Kidney (tissue), 14 donors: Measurements from ENCODE around the gene PDCD11. TPM values are rescaled to one million over a fixed set of nuclear protein-coding genes. Genes with fewer than 3 reads are reported as not detected.

Source experiments
- DNase-seq, 5 donors: peaks; one replicate each; pipeline ENCODE4 v3.0.0-alpha.2; 2013 to 2020
- FAIRE-seq: peaks from 2 replicates; lab custom pipeline; 2012; peaks lifted over from hg19 to GRCh38; lab: Jason Lieb, UNC
- H3K27ac ChIP-seq, 2 donors: one replicate each; pipeline ENCODE4 v1.7.0; 2013; ENCODE audit warnings: low read depth in 2 of 2, low read length in 2 of 2, inconsistent platforms in 1 of 2
- H3K27me3 ChIP-seq: one replicate; pipeline ENCODE4 v1.7.1; 2013; ENCODE audit warnings: low read length, inconsistent platforms; ENCODE audit not compliant: control insufficient read depth, insufficient read depth
- H3K36me3 ChIP-seq, 3 donors: one replicate each; pipeline versions ENCODE4 v1.7.0 to v1.7.1; 2013; ENCODE audit warnings: low read length in 3 of 3, control low read depth in 1 of 3, inconsistent platforms in 1 of 3; ENCODE audit not compliant: insufficient read depth in 3 of 3, control insufficient read depth in 2 of 3
- H3K4me1 ChIP-seq, 3 donors: one replicate each; pipeline versions ENCODE4 v1.7.0 to v1.7.1; 2013; ENCODE audit warnings: low read length in 3 of 3, inconsistent platforms in 1 of 3, low read depth in 1 of 3; ENCODE audit not compliant: control insufficient read depth in 2 of 3, insufficient read depth in 2 of 3
- H3K4me3 ChIP-seq, 3 donors: one replicate each; pipeline versions ENCODE4 v1.7.0 to v1.8.1; 2013; ENCODE audit warnings: low read length in 3 of 3, control low read depth in 1 of 3, inconsistent platforms in 1 of 3
- H3K9ac ChIP-seq, 3 donors: one replicate each; pipeline versions ENCODE4 v1.7.0 to v1.7.1; 2013; ENCODE audit warnings: low read length in 3 of 3, control low read depth in 1 of 3, inconsistent platforms in 1 of 3
- H3K9me3 ChIP-seq, 3 donors: one replicate each; pipeline versions ENCODE4 v1.7.0 to v1.7.1; 2013; ENCODE audit warnings: low read length in 3 of 3, control low read depth in 1 of 3, inconsistent platforms in 1 of 3; ENCODE audit not compliant: control insufficient read depth in 2 of 3, insufficient read depth in 1 of 3
- CTCF ChIP-seq: IDR thresholded peaks from 3 replicates; pipeline ENCODE4 v1.5.1; 2012; ENCODE audit warnings: mild to moderate bottlenecking, moderate library complexity, borderline replicate concordance; ENCODE audit not compliant: insufficient read depth; ENCODE audit errors: extremely low read depth
- intact Hi-C: fragments of 100-400 bp; cut with DNase I; formaldehyde crosslinking; loops from one replicate; pipeline ENCODE4 v1.11.1; 2022
- polyA plus RNA-seq: library from polyadenylated mRNA; stranded (reverse); fragments of 350-450 nt; fragmentation: Illumina TruSeq; extraction: RNeasy Lipid Tissue Mini Kit (QIAGEN cat#74804); gene quantifications from one replicate; pipeline ENCODE4 v1.2.3, GENCODE V29; 2014; ENCODE audit warnings: low read depth, low replicate concordance; ENCODE audit not compliant: insufficient read depth
- total RNA-seq: library from RNA; stranded (reverse); fragmentation: NEBNext Ultra II Directional; extraction: Animal tissue kit (Norgen Biotek cat#: 25700); gene quantifications from one replicate; pipeline ENCODE4 v1.2.1, GENCODE V29; 2021
- donor health status: control.
- donor health status: control.
- donor health status: control.
- donor health status: control.
- donor health status: control.
- donor health status: DM: yes; HTN: yes; CAD: no.
- donor health status: Normal renal cell carcinoma (clear cell type).

PDCD11 gene
- total and polyA plus RNA-seq, 2 donors from 2014 or later = 8.7 to 24.9 TPM

GRCh38 chr10:103419101-103419500 is 22.7 kb downstream of the PDCD11 start:
- intact Hi-C loops = loop anchor here (5.0 kb wide), 1 partner anchor 68 kb away; no protein-coding TSS in a partner anchor
- H3K9ac ChIP-seq = no peak overlapping the region
- no peak for DNase-seq
- H3K4me1 ChIP-seq = no peaks in the 10 kb centered on the region
- no peak for FAIRE-seq
- H3K36me3 ChIP-seq = peaks cover 22 to 55% (median 53%) of the 10 kb centered on the region in 3 donors
- no peak overlapping the region for H3K4me3 ChIP-seq
- TF ChIP-seq CTCF = no peak
- no peak overlapping the region for H3K27ac ChIP-seq
- H3K9me3 ChIP-seq = no peaks in the 10 kb centered on the region
- H3K27me3 ChIP-seq = no peaks in the 10 kb centered on the region

GRCh38 chr10:103423748-103424147 is 27.3 kb downstream of the PDCD11 start:
- H3K36me3 ChIP-seq = peaks cover 12 to 46% (median 25%) of the 10 kb centered on the region in 3 donors
- no peaks in the 10 kb centered on the region for H3K27me3 ChIP-seq
- no peak for TF ChIP-seq CTCF
- no peak overlapping the region for H3K4me3 ChIP-seq
- H3K4me1 ChIP-seq = no peaks in the 10 kb centered on the region
- DNase-seq (no peak), FAIRE-seq (no peak)
- no peaks in the 10 kb centered on the region for H3K9me3 ChIP-seq
- H3K9ac ChIP-seq = no peak overlapping the region
- intact Hi-C loops = no loop called here
- no peak overlapping the region for H3K27ac ChIP-seq

- no peaks in the 10 kb centered on the region for H3K9me3 ChIP-seq
- intact Hi-C loops = no loop called here
- FAIRE-seq = no peak
These were observed 31.4 kb downstream of the PDCD11 start for GRCh38 chr10:103427866-103428265.

More at GRCh38 chr10:103427866-103428265, 31.4 kb downstream of the PDCD11 start:
- Histone ChIP-seq H3K9ac (no peak overlapping the region), H3K27me3 (no peaks in the 10 kb centered on the region), H3K4me1 (no peaks in the 10 kb centered on the region), H3K4me3 (no peak overlapping the region), H3K36me3 (peaks cover 9 to 39% (median 35%) of the 10 kb centered on the region in 3 donors), H3K27ac (no peak overlapping the region)
- DNase-seq = no peak
- no peak for TF ChIP-seq CTCF
